Neural crest cell (in vitro differentiated cells): ENCODE measurements around the gene ANKRD62. TPM values are rescaled to one million over a fixed set of nuclear protein-coding genes. Genes with fewer than 3 reads are reported as not detected.

Experiments
- DNase-seq: peaks from one replicate; pipeline ENCODE4 v3.0.0; 2021; ENCODE audit warnings: low read depth, mixed read lengths, low spot score
- H3K27ac Mint-ChIP-seq: one replicate; pipeline ENCODE4 v1.8.0; 2021; ENCODE audit warnings: mild to moderate bottlenecking, mixed read lengths; ENCODE audit not compliant: unreplicated experiment
- H3K27me3 Mint-ChIP-seq: 2 replicates; pipeline ENCODE4 v1.8.0; 2021; ENCODE audit warnings: low read depth, mild to moderate bottlenecking, mixed read lengths
- H3K36me3 Mint-ChIP-seq: 2 replicates; pipeline ENCODE4 v1.8.0; 2021; ENCODE audit warnings: low read depth, mild to moderate bottlenecking, mixed read lengths
- H3K4me1 Mint-ChIP-seq: 2 replicates; pipeline ENCODE4 v1.8.0; 2021; ENCODE audit warnings: mixed read lengths
- H3K4me3 Mint-ChIP-seq: one replicate; pipeline ENCODE4 v1.8.0; 2021; ENCODE audit warnings: mild to moderate bottlenecking, mixed read lengths
- H3K9me3 Mint-ChIP-seq: 2 replicates; pipeline ENCODE4 v1.8.0; 2021; ENCODE audit warnings: mixed read lengths
- CTCF ChIP-seq: fragments of 200-600 bp; sonication (generic); conservative IDR thresholded peaks from 2 replicates; pipeline ENCODE4 v1.5.0; 2021; ENCODE audit warnings: antibody characterized with exemption, mild to moderate bottlenecking
- total RNA-seq: library from RNA; stranded (reverse); gene quantifications from 2 replicates; pipeline ENCODE4 v1.2.1, GENCODE V29; 2021

The ANKRD62 gene
- total RNA-seq, 1 donor from 2014 or later = not detected

GRCh38 chr18:12087471-12088025 lies 6.1 kb upstream of the ANKRD62 start:
- DNase-seq = no peak
- H3K9me3 Mint-ChIP-seq = no peaks in the 10 kb centered on the region
- TF ChIP-seq CTCF = no peak
- no peaks in the 10 kb centered on the region for H3K4me1 Mint-ChIP-seq
- no peak overlapping the region for H3K4me3 Mint-ChIP-seq
- H3K27me3 Mint-ChIP-seq = peaks cover 9% of the 10 kb centered on the region
- H3K36me3 Mint-ChIP-seq = no peaks in the 10 kb centered on the region
- H3K27ac Mint-ChIP-seq = peak overlapping the region; percentile 67

- Mint-ChIP-seq H3K27ac (no peak overlapping the region), H3K4me3 (no peak overlapping the region), H3K4me1 (no peaks in the 10 kb centered on the region), H3K27me3 (peaks cover 9% of the 10 kb centered on the region), H3K9me3 (no peaks in the 10 kb centered on the region), H3K36me3 (no peaks in the 10 kb centered on the region)
- TF ChIP-seq CTCF = no peak
- DNase-seq = no peak
Observed at GRCh38 chr18:12088096-12088495, 5.5 kb upstream of the ANKRD62 start.

GRCh38 chr18:12088731-12089375 lies 4.8 kb upstream of the ANKRD62 start:
- no peaks in the 10 kb centered on the region for H3K36me3 Mint-ChIP-seq
- H3K4me3 Mint-ChIP-seq = no peak overlapping the region
- no peak for TF ChIP-seq CTCF
- no peaks in the 10 kb centered on the region for H3K9me3 Mint-ChIP-seq
- H3K27ac Mint-ChIP-seq = no peak overlapping the region
- no peaks in the 10 kb centered on the region for H3K4me1 Mint-ChIP-seq
- H3K27me3 Mint-ChIP-seq = peaks cover 4% of the 10 kb centered on the region
- no peak for DNase-seq

GRCh38 chr18:12091538-12092141 lies 2.0 kb upstream of the ANKRD62 start:
- H3K4me3 Mint-ChIP-seq = no peak overlapping the region
- no peaks in the 10 kb centered on the region for H3K36me3 Mint-ChIP-seq
- no peak for DNase-seq
- H3K27ac Mint-ChIP-seq = no peak overlapping the region
- TF ChIP-seq CTCF = no peak
- peaks cover 8% of the 10 kb centered on the region for H3K27me3 Mint-ChIP-seq
- no peaks in the 10 kb centered on the region for H3K4me1 Mint-ChIP-seq
- no peaks in the 10 kb centered on the region for H3K9me3 Mint-ChIP-seq

GRCh38 chr18:12092398-12093229 lies 1.0 kb upstream of the ANKRD62 start:
- TF ChIP-seq CTCF = peak; percentile 47
- H3K4me1 Mint-ChIP-seq = no peaks in the 10 kb centered on the region
- no peaks in the 10 kb centered on the region for H3K9me3 Mint-ChIP-seq
- peaks cover 8% of the 10 kb centered on the region for H3K27me3 Mint-ChIP-seq
- H3K36me3 Mint-ChIP-seq = no peaks in the 10 kb centered on the region
- no peak overlapping the region for H3K27ac Mint-ChIP-seq
- H3K4me3 Mint-ChIP-seq = no peak overlapping the region
- DNase-seq = no peak
